ENCODE data around the gene LIMA1.

- no peak for TF ChIP-seq POLR2A (IDR thresholded peaks at IDR 0.05)
- no peak for TF ChIP-seq CTCF (IDR thresholded peaks at IDR 0.05)
- TF ChIP-seq EP300 (IDR thresholded peaks at IDR 0.05) = no peak
These were observed 75.9 kb downstream of the LIMA1 start for GRCh38 chr12:50207424-50207823.
